ENCODE data around the gene SPINT2.

DNA sequence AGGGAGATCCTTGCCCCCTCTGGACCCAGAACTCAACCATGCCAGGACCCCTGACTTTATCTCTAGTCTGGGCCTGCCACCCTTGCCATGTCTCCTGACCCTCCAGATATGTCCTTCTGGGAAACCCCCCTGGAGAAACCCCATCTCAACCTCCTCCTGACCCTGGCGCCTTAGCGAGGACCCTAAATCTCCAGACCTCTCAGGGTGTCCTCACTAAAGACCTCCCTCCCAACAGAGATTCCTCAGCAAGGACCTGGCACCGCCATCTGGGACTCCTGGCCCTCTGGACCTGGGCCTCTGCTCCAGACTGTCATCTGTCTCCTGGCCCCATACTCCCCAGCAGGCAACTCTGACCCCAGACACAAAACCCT, 56.6 kb downstream of the SPINT2 start:
- TF ChIP-seq CTCF (IDR thresholded peaks at IDR 0.05) (no peak), POLR2A (IDR thresholded peaks at IDR 0.05) (no peak)
